HG02884 (cell line): ENCODE data around the gene APOL4.
"Not testable (repeated sequence)": the region's sequence is repeated elsewhere in the genome, so short reads cannot be mapped to it uniquely, and the experiment has no call there.

Experiments used
- ATAC-seq: cut with Tn5 transposase; IDR thresholded peaks from one replicate; pipeline ENCODE4 v1.9.1; 2021; ENCODE audit warnings: mild to moderate bottlenecking, moderate library complexity; ENCODE audit not compliant: unreplicated experiment

APOL4 gene

GRCh38 chr22:36209488-36209908 lies 7.9 kb upstream of the APOL4 start:
- not testable (repeated sequence) for ATAC-seq

- no peak for ATAC-seq
These were observed 7.3 kb upstream of the APOL4 start for GRCh38 chr22:36208914-36209313.

- no peak for ATAC-seq
These were observed 6.7 kb upstream of the APOL4 start for GRCh38 chr22:36208162-36208765.

DNA sequence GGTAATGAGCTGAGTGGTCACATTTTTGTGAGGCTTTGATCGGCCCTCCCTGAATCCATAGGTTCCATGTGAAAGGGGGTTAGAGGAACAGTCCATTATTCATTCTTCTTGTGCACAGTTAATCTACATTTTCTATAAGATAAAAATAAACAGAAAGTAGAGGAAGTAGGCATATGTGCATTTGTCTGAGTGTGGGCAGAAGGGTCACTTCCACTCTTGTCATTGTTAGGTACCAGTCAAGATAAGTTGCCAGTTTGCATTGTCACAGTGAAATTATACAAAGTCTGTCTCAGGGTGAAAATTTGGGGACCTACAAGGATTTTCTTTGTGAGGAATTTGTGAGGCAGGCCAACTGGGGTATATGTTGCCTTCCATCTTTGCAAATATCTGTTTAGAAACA lies 4.6 kb upstream of the APOL4 start:
- no peak for ATAC-seq

DNA sequence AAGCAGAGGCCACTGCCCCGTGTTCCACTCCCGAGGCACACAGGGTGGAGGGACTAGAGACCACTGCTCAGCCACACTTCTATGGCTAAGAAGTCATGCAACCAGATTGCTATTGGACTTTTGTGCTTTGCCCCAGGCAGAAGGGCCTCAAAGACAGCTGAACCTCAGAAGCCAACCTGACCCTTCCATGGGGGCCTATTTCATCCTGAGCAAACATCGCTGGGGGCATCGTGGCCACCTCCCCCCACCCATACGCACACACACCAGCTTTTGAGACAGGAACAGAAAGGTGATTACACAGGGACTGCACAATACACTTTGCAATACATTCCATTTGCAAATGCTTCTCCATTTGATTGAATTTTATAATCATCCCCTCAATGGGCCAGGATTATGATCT lies 4.0 kb upstream of the APOL4 start:
- ATAC-seq: not testable (repeated sequence)

DNA sequence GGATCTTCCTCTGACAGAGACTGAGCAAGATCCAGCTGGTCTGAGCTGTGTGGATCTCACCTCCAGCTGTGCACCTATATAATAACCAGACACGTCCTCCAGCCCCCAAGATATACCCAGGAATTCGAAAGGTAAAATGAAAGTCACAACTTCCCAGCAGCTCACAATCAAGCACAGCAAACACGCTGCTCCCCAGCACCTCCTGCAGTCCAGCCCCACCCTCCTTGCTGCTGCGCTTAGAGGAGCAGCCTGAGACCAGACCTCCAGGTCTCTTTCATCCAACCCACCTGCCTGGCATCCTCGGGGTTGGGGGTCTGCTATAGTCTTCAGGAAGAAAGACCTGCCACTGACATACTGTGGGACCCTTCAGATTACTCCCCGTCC lies 3.0 kb upstream of the APOL4 start:
- ATAC-seq: no peak

DNA sequence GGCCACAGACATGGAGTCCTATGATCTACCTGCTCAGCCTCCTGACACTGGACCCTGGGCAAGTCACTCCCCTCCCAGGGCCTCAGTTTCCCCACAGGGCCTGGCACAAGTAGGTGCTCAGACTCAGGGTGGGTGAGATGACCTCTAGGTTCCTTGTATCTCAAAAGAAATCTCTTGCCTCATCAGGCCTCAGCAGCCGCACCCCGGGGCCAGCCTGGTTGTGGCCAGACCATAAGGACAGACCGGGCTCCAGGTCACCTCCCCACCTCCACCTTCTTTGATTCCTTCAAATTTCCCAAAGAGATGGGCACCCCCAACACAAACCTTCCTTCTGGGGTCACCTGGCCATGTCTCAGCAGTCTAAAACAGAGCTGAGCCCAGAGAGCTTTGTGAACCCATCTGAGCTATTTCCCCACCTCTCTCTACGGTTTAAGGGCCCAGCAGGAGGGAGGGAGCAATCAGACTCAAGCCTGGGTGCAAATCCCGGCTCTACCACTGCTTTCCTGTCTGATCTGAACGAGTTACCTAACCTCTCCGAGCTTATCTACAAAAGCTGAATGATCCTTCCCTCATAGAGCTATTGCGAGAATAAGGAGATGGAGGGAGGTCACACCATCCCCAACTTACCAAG lies 2.5 kb upstream of the APOL4 start:
- no peak for ATAC-seq

DNA sequence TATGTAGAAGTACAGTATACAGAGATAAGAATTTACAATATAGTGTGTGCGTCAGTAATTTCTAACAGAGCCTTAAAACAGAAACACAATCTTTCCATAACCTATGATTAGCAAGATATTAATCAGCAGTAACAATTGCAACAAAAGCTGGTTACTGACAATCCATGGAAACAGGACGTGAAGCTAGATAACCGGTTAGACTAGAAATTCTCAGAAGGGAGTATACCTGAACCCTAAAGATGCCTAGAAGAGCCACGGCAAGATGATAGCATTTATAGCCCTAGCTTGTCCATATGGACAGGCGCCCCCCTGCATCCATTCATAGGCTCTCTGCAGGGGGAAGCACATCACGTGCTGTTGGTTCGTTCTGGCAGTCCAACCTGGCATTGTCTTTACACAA lies 1.8 kb upstream of the APOL4 start:
- ATAC-seq: not testable (repeated sequence)

DNA sequence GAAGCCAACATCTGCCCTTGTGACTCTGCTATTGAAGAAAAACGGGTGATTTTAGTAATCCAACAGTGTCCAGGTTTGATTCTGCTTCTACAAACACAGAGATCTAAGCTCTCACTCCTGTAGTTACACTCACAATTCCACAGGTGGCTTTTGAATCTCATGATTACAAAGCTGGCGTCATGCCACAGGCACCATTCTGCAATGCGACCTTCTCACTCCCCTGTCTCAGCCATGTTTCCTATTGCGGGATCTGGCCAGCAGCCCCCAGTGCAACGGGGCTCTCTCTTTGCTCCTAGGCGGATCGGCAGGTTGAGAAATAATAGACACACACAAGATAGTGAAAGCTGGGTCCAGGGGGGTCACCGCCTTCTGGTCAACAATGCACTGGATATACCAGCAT lies 1.3 kb upstream of the APOL4 start:
- ATAC-seq: not testable (repeated sequence)

GRCh38 chr22:36201025-36201424 lies 584 bp downstream of the APOL4 start:
- not testable (repeated sequence) for ATAC-seq

DNA sequence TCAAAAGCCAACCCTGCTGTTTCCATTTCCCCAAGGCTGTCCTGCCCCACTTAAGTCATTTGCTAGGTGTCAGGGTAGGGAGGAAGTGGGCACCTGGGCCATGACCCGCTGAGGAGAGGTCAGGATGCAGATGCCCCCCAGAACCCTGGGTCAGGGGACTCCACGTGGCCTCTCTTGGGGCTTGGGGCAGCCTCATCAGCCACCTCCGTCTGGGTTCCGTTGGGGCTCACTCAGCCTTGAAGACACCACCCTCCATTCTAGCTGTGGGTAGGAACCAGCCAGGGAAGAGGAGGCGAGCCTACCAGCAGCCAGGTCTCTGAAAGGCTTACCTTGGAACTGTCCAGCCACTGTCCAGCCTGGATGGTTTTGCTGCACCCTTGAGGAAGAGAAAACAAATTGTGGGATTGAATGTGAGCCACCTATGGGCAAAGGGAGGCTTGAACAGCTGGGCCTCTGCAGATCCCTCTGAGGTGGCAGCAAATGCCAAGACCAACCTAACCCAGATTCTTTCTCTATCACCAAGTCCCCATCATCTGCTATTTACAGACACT lies 2.5 kb downstream of the APOL4 start:
- ATAC-seq: no peak

DNA sequence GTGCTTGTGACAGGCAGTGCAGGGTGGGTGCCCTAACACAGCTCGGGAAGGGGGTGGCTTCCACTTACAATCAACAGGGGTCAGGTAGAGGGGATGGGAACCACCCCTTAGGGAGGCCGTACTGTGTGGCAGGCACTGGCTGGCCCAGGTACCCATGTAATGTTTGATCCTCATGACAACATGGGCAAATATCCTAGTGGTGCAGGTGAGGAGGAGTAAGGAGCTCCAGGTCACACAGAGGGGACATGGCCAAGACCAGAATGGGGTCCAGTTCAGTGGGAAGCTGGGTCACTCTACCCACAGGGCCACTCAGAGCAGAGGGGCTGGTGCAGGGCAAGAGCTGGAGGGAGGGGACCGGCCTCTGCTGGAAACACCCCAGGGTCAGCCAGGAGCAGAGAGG lies 3.1 kb downstream of the APOL4 start:
- no peak for ATAC-seq

DNA sequence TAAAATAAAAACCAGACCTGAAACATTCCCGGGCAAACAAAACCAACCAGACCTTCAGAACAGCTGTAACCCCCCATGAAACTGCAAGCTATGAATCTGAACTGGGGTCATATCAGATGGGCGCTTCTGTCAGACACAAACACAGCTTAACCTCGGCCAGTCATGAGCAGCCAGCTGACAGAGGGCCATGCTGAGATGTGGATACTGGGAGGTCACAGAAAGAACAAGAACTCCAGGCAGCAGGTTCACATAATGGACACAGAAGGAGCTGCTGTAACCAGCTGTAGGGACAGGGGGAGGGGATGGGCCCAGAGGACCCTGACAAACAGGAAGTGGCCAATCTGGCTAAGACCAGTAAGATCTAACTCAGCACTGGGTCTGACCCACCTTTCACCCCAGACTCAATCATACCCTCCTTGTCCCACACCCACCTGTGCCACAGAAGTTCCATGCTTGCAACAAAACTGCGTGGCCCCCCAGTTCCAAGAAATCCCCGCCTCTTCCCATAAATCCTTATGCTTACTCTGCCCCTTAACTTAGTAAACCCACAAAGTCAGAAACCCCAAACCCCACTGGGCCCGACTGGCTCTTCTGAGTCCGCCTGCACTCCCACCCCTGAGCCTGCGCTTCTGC lies 4.0 kb downstream of the APOL4 start:
- no peak for ATAC-seq

DNA sequence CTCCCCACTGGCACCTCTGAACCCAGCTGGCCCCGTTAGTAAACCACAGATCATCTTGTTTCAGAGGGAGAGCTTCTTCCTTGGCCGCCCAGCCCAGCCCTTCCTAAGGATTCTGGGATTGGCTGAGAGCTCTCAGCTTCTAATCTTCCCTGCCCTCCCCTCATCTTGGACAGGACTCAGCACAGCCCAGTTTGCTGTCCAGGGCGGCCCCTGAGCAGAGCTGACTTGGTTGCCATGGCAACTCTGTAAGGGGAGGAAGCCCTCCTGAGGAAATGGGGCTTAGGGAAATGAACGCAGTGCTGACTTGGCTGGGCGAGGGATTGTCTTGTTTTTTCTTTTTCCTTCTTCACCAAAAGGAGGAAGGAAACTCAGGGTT lies 4.6 kb downstream of the APOL4 start:
- no peak for ATAC-seq

DNA sequence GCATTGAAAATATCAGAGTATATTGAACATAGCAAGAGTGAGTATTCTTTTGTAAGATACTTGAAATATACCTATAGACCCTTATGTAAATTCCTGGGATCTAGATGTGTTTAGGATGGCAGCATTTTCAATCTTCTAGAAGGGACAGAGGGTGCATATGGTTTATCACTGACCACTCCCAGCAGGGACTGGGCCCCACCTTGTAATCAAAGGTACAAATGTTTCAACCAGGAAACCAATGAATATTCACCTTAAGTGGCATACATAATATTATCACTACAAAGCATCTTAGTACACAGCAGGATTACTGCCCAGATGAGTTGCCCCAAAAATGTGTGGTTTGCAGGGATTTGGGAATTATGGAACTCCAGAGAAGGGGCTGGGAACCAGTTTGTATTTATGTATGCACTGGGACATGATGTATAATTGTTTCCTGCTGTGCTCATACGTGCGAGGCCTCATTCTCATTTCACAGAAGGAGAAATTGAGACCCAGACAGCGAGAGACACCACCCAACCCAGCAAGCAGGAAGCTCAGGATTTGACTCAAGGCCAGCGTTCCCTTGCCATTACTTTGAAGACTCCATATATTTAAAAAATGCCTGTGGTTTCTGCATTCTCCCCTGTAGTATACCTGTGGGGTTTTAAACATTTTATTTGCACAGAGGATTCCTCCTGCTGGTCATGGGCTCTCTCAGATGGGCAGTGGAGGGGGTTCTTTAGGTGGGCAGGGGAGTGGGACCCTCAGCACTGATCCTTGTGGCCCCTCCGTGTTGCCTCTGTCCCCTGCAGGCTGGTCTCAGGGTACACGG lies 5.2 kb downstream of the APOL4 start:
- ATAC-seq: no peak

GRCh38 chr22:36194971-36195370 lies 6.6 kb downstream of the APOL4 start:
- no peak for ATAC-seq

DNA sequence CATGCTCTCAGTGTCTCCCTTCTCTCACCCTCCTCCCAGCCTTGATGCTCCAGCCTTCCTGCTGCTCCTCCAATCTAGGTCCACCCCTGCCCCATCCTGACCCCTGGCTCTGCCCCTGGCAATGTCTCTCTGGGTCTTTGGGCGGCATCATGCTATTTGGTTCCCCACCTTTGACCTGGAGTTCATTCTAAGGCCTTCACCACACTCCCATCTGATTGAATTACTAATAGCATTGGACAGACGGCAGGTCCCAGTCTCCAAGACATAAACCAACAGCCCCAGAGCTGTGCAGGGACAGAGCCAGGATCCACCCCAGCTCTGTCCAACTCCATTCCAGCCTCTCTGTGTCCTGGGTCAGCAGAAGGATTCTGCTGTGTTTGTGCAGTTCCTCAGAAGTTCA lies 7.2 kb downstream of the APOL4 start:
- ATAC-seq: no peak

DNA sequence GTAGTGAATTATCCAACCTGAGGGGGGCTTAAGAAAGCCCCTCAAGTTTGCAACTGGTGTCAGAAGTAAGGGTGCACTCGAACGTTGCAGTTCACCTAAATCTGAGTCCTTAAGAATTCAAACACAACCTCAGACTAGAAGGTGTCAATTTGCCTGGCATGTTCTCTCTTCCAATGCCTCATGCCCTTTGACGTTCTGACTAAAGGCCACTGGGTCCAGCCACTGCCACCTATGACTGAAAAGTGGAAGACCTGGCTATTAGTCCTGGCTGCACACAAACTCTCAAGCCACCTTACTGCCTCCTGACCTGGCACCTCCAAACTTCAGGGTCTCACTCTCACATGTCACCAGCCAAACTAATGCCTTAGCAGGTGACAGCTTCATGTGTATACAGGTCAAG lies 8.0 kb downstream of the APOL4 start:
- ATAC-seq: no peak

DNA sequence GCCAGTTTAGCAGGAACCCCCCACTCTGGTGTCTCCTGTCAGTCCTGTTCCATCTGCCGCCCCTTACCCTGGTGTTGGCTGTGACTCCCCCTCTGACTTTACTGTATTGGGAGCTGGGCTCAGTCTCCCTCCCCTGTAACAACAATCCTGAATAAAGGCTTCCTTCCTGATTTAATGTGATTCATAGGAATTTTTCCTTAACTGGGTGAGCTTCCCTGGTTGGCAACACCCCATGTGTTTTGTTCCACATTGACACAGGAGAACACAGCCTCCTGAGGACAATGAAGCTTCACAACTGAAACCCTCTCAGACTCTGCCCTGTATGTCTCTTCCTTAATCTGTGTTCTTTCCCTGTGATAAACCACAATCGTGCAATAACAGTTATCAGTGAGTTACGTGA lies 8.4 kb downstream of the APOL4 start:
- ATAC-seq: no peak

- no peak for ATAC-seq
These were observed 9.1 kb downstream of the APOL4 start for GRCh38 chr22:36192542-36192941.

- no peak for ATAC-seq
These were observed 10.3 kb downstream of the APOL4 start for GRCh38 chr22:36191106-36191836.
